ENCODE results near the gene TSPAN17. TPM values are rescaled to one million over a fixed set of nuclear protein-coding genes. Genes with fewer than 3 reads are reported as not detected.
A peak's percentile ranks its signal among the peaks of the same experiment; 100 is the strongest.

Gene TSPAN17
- total RNA-seq, 1 donor from 2014 or later: 49.8 TPM

GRCh38 chr5:176671890-176672747 is 24.8 kb downstream of the TSPAN17 start:
- no peak for DNase-seq (ENCODE audit: low spot score)
- Mint-ChIP-seq H3K9me3 (ENCODE audit: low read depth) (peaks cover 5% of the 10 kb centered on the region), H3K27me3 (ENCODE audit: low read depth) (peaks cover 39% of the 10 kb centered on the region), H3K36me3 (ENCODE audit: low read depth) (no peaks in the 10 kb centered on the region), H3K4me1 (ENCODE audit: low read depth) (peaks cover 11% of the 10 kb centered on the region), H3K27ac (ENCODE audit: unreplicated experiment) (no peak overlapping the region), H3K4me3 (ENCODE audit: unreplicated experiment) (no peak overlapping the region)
- TF ChIP-seq CTCF (IDR thresholded peaks at IDR 0.05): no peak

GRCh38 chr5:176673651-176674583 is 26.6 kb downstream of the TSPAN17 start:
- no peak for DNase-seq (ENCODE audit: low spot score)
- Mint-ChIP-seq H3K36me3 (ENCODE audit: low read depth) (peaks cover 1% of the 10 kb centered on the region), H3K27me3 (ENCODE audit: low read depth) (peaks cover 28% of the 10 kb centered on the region), H3K9me3 (ENCODE audit: low read depth) (no peaks in the 10 kb centered on the region), H3K4me1 (ENCODE audit: low read depth) (peaks cover 11% of the 10 kb centered on the region), H3K4me3 (ENCODE audit: unreplicated experiment) (no peak overlapping the region), H3K27ac (ENCODE audit: unreplicated experiment) (no peak overlapping the region)
- TF ChIP-seq CTCF (IDR thresholded peaks at IDR 0.05): no peak

GRCh38 chr5:176674799-176675198 is 27.5 kb downstream of the TSPAN17 start:
- no peaks in the 10 kb centered on the region for H3K9me3 Mint-ChIP-seq (ENCODE audit: low read depth)
- H3K36me3 Mint-ChIP-seq (ENCODE audit: low read depth): peaks cover 1% of the 10 kb centered on the region
- no peak for TF ChIP-seq CTCF (IDR thresholded peaks at IDR 0.05)
- H3K4me1 Mint-ChIP-seq (ENCODE audit: low read depth): peaks cover 11% of the 10 kb centered on the region
- H3K27ac Mint-ChIP-seq (ENCODE audit: unreplicated experiment): no peak overlapping the region
- H3K27me3 Mint-ChIP-seq (ENCODE audit: low read depth): peaks cover 27% of the 10 kb centered on the region
- H3K4me3 Mint-ChIP-seq (ENCODE audit: unreplicated experiment): no peak overlapping the region
- DNase-seq (ENCODE audit: low spot score): no peak

GRCh38 chr5:176675676-176676360 is 28.5 kb downstream of the TSPAN17 start:
- H3K27me3 Mint-ChIP-seq (ENCODE audit: low read depth): peaks cover 24% of the 10 kb centered on the region
- H3K9me3 Mint-ChIP-seq (ENCODE audit: low read depth): no peaks in the 10 kb centered on the region
- peaks cover 1% of the 10 kb centered on the region for H3K36me3 Mint-ChIP-seq (ENCODE audit: low read depth)
- H3K27ac Mint-ChIP-seq (ENCODE audit: unreplicated experiment): no peak overlapping the region
- no peak for DNase-seq (ENCODE audit: low spot score)
- no peak overlapping the region for H3K4me3 Mint-ChIP-seq (ENCODE audit: unreplicated experiment)
- peaks cover 11% of the 10 kb centered on the region for H3K4me1 Mint-ChIP-seq (ENCODE audit: low read depth)
- peak; percentile 74 for TF ChIP-seq CTCF (IDR thresholded peaks at IDR 0.05)
